HG02678 (cell line): ENCODE data around the gene DOCK1.
"Not testable (repeated sequence)": the region's sequence is repeated elsewhere in the genome, so short reads cannot be mapped to it uniquely, and the experiment has no call there.

ENCODE experiments used
- ATAC-seq: cut with Tn5 transposase; IDR thresholded peaks from one replicate; pipeline ENCODE4 v1.9.1; 2021; ENCODE audit warnings: mild to moderate bottlenecking, moderate library complexity; ENCODE audit not compliant: unreplicated experiment

DOCK1 gene

GRCh38 chr10:126924180-126924914 lies 19.1 kb downstream of the DOCK1 start:
- no peak for ATAC-seq

GRCh38 chr10:126924915-126925300 lies 19.7 kb downstream of the DOCK1 start:
- ATAC-seq, result no peak

- ATAC-seq, result no peak
Measured at GRCh38 chr10:126926568-126926967, 21.3 kb downstream of the DOCK1 start.

GRCh38 chr10:126927799-126928198 lies 22.6 kb downstream of the DOCK1 start:
- no peak for ATAC-seq

- ATAC-seq, result no peak
Measured at GRCh38 chr10:126928274-126928673, 23.0 kb downstream of the DOCK1 start.

- no peak for ATAC-seq
Measured at GRCh38 chr10:126929391-126929790, 24.2 kb downstream of the DOCK1 start.

- ATAC-seq, result no peak
Measured at GRCh38 chr10:126930131-126930882, 25.1 kb downstream of the DOCK1 start.

- no peak for ATAC-seq
Measured at GRCh38 chr10:126930883-126931503, 25.8 kb downstream of the DOCK1 start.

- ATAC-seq, result no peak
Measured at GRCh38 chr10:126931544-126931943, 26.3 kb downstream of the DOCK1 start.

GRCh38 chr10:126932516-126932915 lies 27.3 kb downstream of the DOCK1 start:
- no peak for ATAC-seq

- ATAC-seq, result no peak
Measured at GRCh38 chr10:126933116-126933515, 27.9 kb downstream of the DOCK1 start.

- no peak for ATAC-seq
Measured at GRCh38 chr10:126935263-126935946, 30.2 kb downstream of the DOCK1 start.

GRCh38 chr10:126937026-126937425 lies 31.8 kb downstream of the DOCK1 start:
- ATAC-seq, result no peak

- not testable (repeated sequence) for ATAC-seq
Measured at GRCh38 chr10:126938121-126938520, 32.9 kb downstream of the DOCK1 start.

- no peak for ATAC-seq
Measured at GRCh38 chr10:126939706-126940105, 34.5 kb downstream of the DOCK1 start.

GRCh38 chr10:126940670-126941310 lies 35.6 kb downstream of the DOCK1 start:
- no peak for ATAC-seq

- no peak for ATAC-seq
Measured at GRCh38 chr10:126944191-126944590, 39.0 kb downstream of the DOCK1 start.

- no peak for ATAC-seq
Measured at GRCh38 chr10:126945351-126946030, 40.3 kb downstream of the DOCK1 start.

GRCh38 chr10:126946746-126947145 lies 41.5 kb downstream of the DOCK1 start:
- ATAC-seq, result no peak
